ENCODE data around the gene HDGF. TPM values are rescaled to one million over a fixed set of nuclear protein-coding genes. Genes with fewer than 3 reads are reported as not detected.

Gene HDGF
- total and polyA plus RNA-seq, 2 donors, result 116 to 226 TPM

DNA sequence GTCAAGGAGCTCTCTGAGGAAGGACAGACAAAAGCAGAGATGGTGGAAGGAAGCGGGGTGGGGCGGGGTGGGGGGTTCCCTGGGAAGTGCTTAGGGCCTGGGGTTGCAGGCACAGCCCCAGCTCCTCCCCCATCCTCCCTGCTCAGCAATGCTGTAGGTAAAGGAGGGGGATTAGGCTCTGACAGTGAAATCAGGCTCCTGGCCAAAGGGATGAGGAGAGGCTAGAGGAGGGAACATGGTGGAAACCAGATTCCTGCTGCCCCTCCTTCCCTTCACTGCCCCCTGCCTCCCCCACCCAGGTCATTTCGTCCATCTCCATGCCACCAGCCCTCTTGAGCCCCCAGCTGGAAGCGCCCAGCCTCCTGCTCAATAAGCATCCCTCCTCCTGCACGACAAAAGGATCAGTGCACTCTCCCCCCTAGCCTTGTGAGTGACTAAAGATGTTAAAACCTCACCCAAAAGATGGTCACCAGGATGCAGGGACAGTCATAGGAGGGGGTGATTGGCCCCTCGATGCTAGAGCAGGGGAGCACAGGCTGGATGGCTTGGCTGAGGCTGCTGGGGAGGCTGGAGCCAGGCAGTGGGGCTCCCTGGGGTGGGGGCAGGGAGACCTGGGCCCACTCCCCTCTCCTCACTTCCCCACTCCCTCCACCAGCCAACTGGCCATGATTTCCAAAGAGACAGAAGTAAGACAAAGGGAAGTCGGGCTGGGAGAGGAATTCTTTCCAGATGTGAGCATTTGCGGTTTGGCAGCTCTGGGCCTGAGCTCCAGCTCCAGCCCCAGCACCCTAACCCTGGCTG lies 43.9 kb downstream of the HDGF start:
- Histone ChIP-seq H3K36me3 (ENCODE audit: control insufficient read depth in 2 of 2, insufficient read depth in 2 of 2, low read length in 1 of 2) (peaks cover 0 to 4% of the 10 kb centered on the region in 2 donors), H3K4me3 (ENCODE audit: low read length in 2 of 2) (no peak overlapping the region), H3K4me1 (ENCODE audit: control insufficient read depth in 2 of 2, insufficient read depth in 2 of 2, low read length in 2 of 2) (peaks cover 14 to 44% of the 10 kb centered on the region in 2 donors), H3K9me3 (ENCODE audit: control insufficient read depth in 2 of 2, insufficient read depth in 1 of 2, low read length in 1 of 2) (peaks cover 0 to 5% of the 10 kb centered on the region in 2 donors), H3K27ac (ENCODE audit: low read depth in 1 of 2, low read length in 1 of 2) (peak overlapping the region in 1 of 2 donors; percentile 55), H3K27me3 (ENCODE audit: control insufficient read depth in 2 of 2, insufficient read depth in 1 of 2, low read length in 1 of 2) (peaks cover 22 to 68% of the 10 kb centered on the region in 2 donors)
- WGBS, result 68% methylated on average over 8 of the region's 8 CpGs
- no peak for DNase-seq (ENCODE audit: low read depth in 6 of 9, low spot score in 9 of 9)

DNA sequence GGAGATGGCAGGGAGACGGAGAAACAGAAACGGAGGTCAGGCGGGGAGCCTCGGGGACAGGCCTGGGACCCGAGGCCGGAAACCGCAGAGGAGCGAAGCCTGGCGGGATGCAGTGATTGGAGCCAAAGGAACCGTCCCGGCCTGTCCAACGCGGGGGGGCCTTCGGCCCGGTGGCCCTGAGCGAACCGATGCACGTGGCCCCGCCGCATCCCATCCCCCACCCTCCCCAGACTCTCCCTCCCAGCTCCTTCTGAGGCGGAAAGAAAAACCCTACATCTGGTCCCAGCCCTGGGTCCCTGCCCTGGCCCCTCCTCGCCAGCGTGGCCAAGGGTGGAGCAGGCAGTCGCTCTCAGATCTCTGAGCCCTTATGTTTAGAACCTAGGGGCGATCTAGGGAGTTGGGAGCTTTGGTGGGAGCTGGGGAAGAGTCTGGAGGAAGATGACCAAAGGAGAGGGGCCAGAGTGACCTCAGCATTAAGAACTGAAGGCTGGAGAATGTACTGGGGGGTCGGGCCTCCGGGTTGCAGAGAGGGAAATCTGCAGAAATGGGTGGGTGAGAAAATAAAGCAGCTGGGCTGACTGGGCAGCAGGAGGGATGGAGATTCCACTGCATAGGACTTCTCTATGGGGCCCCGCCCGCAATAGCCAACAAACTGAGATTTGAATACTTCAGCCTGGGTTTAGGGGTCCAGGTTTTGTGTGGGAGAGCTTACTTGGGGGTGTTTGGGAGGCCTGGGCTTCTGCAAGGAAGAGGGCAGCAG lies 44.6 kb downstream of the HDGF start:
- H3K36me3 ChIP-seq (ENCODE audit: control insufficient read depth in 2 of 2, insufficient read depth in 2 of 2, low read length in 1 of 2), result peaks cover 0 to 4% of the 10 kb centered on the region in 2 donors
- peaks cover 14 to 44% of the 10 kb centered on the region in 2 donors for H3K4me1 ChIP-seq (ENCODE audit: control insufficient read depth in 2 of 2, insufficient read depth in 2 of 2, low read length in 2 of 2)
- no peak for DNase-seq (ENCODE audit: low read depth in 6 of 9, low spot score in 9 of 9)
- H3K27me3 ChIP-seq (ENCODE audit: control insufficient read depth in 2 of 2, insufficient read depth in 1 of 2, low read length in 1 of 2), result peaks cover 22 to 72% of the 10 kb centered on the region in 2 donors
- WGBS, result 6% methylated on average over 29 of the region's 29 CpGs
- peak overlapping the region; percentile 50 to 55 for H3K27ac ChIP-seq (ENCODE audit: low read depth in 1 of 2, low read length in 1 of 2)
- H3K9me3 ChIP-seq (ENCODE audit: control insufficient read depth in 2 of 2, insufficient read depth in 1 of 2, low read length in 1 of 2), result peaks cover 0 to 5% of the 10 kb centered on the region in 2 donors
- peak overlapping the region; percentile 36 to 43 for H3K4me3 ChIP-seq (ENCODE audit: low read length in 2 of 2)

DNA sequence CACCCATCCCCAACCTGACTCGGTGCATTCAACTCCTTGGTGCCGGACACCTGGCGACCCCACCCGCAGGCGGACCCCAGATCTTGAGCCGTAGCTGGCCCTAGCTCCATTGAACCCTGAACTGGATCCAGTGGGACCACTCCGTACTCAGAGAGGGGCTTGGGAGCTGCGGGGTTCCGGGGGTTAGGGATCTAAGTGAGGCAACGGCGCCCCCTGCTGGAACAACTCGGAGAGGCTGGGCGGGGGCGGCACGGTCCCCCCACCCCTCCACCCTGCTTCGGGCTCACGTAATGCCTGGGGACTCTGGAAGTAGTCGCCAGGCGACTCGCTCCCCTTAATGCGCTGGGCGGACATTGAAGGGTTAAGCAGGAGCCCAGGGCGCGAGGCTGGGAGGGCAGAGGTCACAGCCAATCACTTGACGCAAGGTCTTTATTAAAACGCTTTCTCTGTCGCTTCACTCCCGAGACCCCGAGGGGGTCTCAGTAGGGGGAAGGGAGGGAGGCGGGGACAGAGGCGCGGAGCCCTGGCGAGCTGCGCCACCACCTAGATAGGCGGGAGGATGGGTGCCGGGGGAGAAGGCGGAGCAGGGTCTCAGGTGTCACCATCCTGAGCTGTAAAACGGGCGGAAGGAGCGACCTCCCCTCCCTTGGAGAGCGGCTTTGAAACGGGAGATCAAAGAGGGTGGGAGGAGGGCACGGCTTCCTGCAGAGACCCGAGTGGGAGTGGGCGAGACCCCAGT lies 45.4 kb downstream of the HDGF start:
- H3K9me3 ChIP-seq (ENCODE audit: control insufficient read depth in 2 of 2, insufficient read depth in 1 of 2, low read length in 1 of 2), result peaks cover 0 to 5% of the 10 kb centered on the region in 2 donors
- H3K36me3 ChIP-seq (ENCODE audit: control insufficient read depth in 2 of 2, insufficient read depth in 2 of 2, low read length in 1 of 2), result no peaks in the 10 kb centered on the region
- peaks cover 14 to 49% of the 10 kb centered on the region in 2 donors for H3K4me1 ChIP-seq (ENCODE audit: control insufficient read depth in 2 of 2, insufficient read depth in 2 of 2, low read length in 2 of 2)
- H3K4me3 ChIP-seq (ENCODE audit: low read length in 2 of 2), result peak overlapping the region; percentile 36 to 43
- H3K27me3 ChIP-seq (ENCODE audit: control insufficient read depth in 2 of 2, insufficient read depth in 1 of 2, low read length in 1 of 2), result peaks cover 22 to 80% of the 10 kb centered on the region in 2 donors
- peak overlapping the region; percentile 50 to 55 for H3K27ac ChIP-seq (ENCODE audit: low read depth in 1 of 2, low read length in 1 of 2)
- DNase-seq (ENCODE audit: low read depth in 6 of 9, low spot score in 9 of 9), result peak in 6 of 9 donors; percentile 48 to 80 (median 58)
- WGBS, result 1% methylated on average over 45 of the region's 45 CpGs

DNA sequence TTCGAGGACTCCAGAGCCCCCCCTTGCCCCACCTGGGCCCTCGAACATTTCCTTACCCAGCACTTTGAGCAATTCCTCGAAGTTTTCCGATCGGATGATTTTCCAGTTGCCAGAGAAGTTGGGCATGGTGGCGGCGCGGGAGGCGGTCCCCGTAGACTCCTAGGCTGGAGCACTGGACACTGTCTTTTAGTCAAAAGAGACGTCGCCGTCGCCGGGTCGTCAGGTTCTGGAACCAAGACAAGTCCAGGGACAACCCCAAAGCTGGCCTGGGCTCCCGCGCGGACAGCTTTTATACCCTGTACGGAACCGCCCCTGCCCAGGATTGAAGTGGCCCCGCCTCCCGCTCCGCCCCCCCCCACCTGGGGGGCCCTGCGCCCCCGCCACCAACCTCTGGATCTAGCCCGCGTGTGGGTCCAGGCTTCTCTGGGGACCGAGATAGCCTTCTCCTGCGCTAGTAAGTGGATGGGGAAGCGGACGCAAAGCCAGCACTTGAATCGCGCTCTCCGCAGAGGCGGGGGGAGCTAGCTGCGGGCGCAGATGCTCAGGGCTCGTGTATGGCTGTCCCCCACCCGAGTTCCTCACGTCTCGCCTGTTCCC lies 46.1 kb downstream of the HDGF start, which contains the start of gene CRABP2:
Gene CRABP2 (minus strand): TSS at position 263 of the 597 bp plus-strand sequence. CDS start 137 bp downstream, at position 126.
- WGBS, result 4% methylated on average over 42 of the region's 42 CpGs
- peak within 1 kb of the TSS; percentile 36 to 43 for H3K4me3 ChIP-seq (ENCODE audit: low read length in 2 of 2)
- peaks cover 22 to 85% of the 10 kb centered on the region in 2 donors for H3K27me3 ChIP-seq (ENCODE audit: control insufficient read depth in 2 of 2, insufficient read depth in 1 of 2, low read length in 1 of 2)
- H3K4me1 ChIP-seq (ENCODE audit: control insufficient read depth in 2 of 2, insufficient read depth in 2 of 2, low read length in 2 of 2), result peaks cover 14 to 54% of the 10 kb centered on the region in 2 donors
- DNase-seq (ENCODE audit: low read depth in 6 of 9, low spot score in 9 of 9), result no peak
- H3K36me3 ChIP-seq (ENCODE audit: control insufficient read depth in 2 of 2, insufficient read depth in 2 of 2, low read length in 1 of 2), result no peaks in the 10 kb centered on the region
- peak within 1 kb of the TSS in 1 of 2 donors; percentile 55 for H3K27ac ChIP-seq (ENCODE audit: low read depth in 1 of 2, low read length in 1 of 2)
- peaks cover 0 to 5% of the 10 kb centered on the region in 2 donors for H3K9me3 ChIP-seq (ENCODE audit: control insufficient read depth in 2 of 2, insufficient read depth in 1 of 2, low read length in 1 of 2)

DNA sequence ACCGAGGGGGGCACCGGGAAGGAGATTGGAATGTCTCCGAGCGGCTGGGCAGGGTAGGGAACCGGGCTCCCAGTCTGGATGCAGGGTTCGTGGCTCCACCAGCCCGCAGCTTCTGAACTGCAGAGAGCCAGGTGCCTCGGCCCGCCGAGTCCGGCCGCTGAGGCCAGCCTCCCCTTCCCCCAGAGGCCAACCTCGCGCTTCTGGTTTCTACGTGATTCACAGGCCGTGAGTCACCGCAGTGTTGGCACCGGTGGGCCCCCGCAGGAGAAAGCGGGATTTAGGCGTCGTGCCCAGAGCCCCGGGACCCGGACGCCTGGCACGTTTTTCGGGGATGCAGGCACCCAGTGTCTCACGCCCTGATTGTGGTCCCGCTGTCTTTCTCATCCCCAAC lies 46.5 kb downstream of the HDGF start:
- no peak overlapping the region for H3K27ac ChIP-seq (ENCODE audit: low read depth in 1 of 2, low read length in 1 of 2)
- H3K27me3 ChIP-seq (ENCODE audit: control insufficient read depth in 2 of 2, insufficient read depth in 1 of 2, low read length in 1 of 2), result peaks cover 22 to 82% of the 10 kb centered on the region in 2 donors
- H3K4me1 ChIP-seq (ENCODE audit: control insufficient read depth in 2 of 2, insufficient read depth in 2 of 2, low read length in 2 of 2), result peaks cover 14 to 53% of the 10 kb centered on the region in 2 donors
- DNase-seq (ENCODE audit: low read depth in 6 of 9, low spot score in 9 of 9), result no peak
- WGBS, result 4% methylated on average over 29 of the region's 29 CpGs
- H3K36me3 ChIP-seq (ENCODE audit: control insufficient read depth in 2 of 2, insufficient read depth in 2 of 2, low read length in 1 of 2), result no peaks in the 10 kb centered on the region
- H3K9me3 ChIP-seq (ENCODE audit: control insufficient read depth in 2 of 2, insufficient read depth in 1 of 2, low read length in 1 of 2), result peaks cover 0 to 5% of the 10 kb centered on the region in 2 donors
- H3K4me3 ChIP-seq (ENCODE audit: low read length in 2 of 2), result peak overlapping the region in 1 of 2 donors; percentile 34

DNA sequence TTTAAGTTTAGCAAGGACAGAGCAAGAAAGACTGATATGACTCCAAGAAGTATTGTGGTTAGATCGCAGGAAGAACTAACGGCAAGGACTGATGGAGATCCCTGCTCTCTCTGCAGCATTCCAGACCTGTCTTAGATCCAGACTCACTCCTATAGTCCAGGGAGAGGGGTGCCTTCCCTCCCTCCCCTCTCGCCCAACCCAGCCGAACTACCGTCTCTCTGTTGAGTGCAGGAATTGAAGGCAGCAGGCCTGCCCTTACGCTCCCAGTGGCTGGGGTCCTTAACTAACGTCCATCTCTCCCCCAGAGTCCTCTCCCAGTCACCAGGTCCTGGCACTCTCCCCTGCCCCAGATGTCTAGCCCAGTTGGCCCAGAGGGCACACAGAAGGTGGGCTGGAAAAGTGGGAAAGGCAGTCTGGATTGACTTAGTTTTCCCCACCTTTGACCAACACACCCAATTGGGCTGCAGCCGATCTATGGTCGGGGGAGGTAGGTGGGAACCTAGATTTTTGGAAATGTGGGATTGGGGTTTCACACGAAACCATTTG lies 47.2 kb downstream of the HDGF start:
- peak overlapping the region in 1 of 2 donors; percentile 34 for H3K4me3 ChIP-seq (ENCODE audit: low read length in 2 of 2)
- no peak for DNase-seq (ENCODE audit: low read depth in 6 of 9, low spot score in 9 of 9)
- peaks cover 0 to 5% of the 10 kb centered on the region in 2 donors for H3K9me3 ChIP-seq (ENCODE audit: control insufficient read depth in 2 of 2, insufficient read depth in 1 of 2, low read length in 1 of 2)
- H3K4me1 ChIP-seq (ENCODE audit: control insufficient read depth in 2 of 2, insufficient read depth in 2 of 2, low read length in 2 of 2), result peaks cover 14 to 49% of the 10 kb centered on the region in 2 donors
- no peaks in the 10 kb centered on the region for H3K36me3 ChIP-seq (ENCODE audit: control insufficient read depth in 2 of 2, insufficient read depth in 2 of 2, low read length in 1 of 2)
- H3K27me3 ChIP-seq (ENCODE audit: control insufficient read depth in 2 of 2, insufficient read depth in 1 of 2, low read length in 1 of 2), result peaks cover 22 to 81% of the 10 kb centered on the region in 2 donors
- 49% methylated on average over 10 of the region's 10 CpGs for WGBS
- H3K27ac ChIP-seq (ENCODE audit: low read depth in 1 of 2, low read length in 1 of 2), result no peak overlapping the region

DNA sequence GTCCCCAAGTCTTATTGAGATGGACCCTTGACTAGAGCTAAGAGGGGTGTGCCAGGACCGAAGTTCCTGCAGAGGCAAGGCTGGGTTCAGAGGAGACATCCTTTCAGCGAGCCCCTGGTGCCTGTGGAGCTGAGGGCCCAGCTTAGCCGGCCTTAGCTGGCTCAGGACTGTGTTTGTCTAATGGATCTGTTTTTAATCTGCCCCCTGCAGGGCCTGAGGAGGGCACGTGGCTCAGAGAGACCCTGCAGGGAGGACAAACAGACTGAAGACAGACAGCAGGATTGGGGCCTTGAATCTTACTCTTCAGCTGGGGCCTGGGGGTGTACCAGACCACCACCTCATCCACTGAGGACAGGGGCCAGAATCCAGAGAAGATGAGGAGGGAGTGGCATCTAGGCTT lies 47.7 kb downstream of the HDGF start:
- peaks cover 22 to 85% of the 10 kb centered on the region in 2 donors for H3K27me3 ChIP-seq (ENCODE audit: control insufficient read depth in 2 of 2, insufficient read depth in 1 of 2, low read length in 1 of 2)
- no peak overlapping the region for H3K27ac ChIP-seq (ENCODE audit: low read depth in 1 of 2, low read length in 1 of 2)
- peak overlapping the region in 1 of 2 donors; percentile 34 for H3K4me3 ChIP-seq (ENCODE audit: low read length in 2 of 2)
- peaks cover 0 to 5% of the 10 kb centered on the region in 2 donors for H3K9me3 ChIP-seq (ENCODE audit: control insufficient read depth in 2 of 2, insufficient read depth in 1 of 2, low read length in 1 of 2)
- H3K4me1 ChIP-seq (ENCODE audit: control insufficient read depth in 2 of 2, insufficient read depth in 2 of 2, low read length in 2 of 2), result peaks cover 14 to 47% of the 10 kb centered on the region in 2 donors
- 38% methylated on average over 4 of the region's 4 CpGs for WGBS
- DNase-seq (ENCODE audit: low read depth in 6 of 9, low spot score in 9 of 9), result no peak
- no peaks in the 10 kb centered on the region for H3K36me3 ChIP-seq (ENCODE audit: control insufficient read depth in 2 of 2, insufficient read depth in 2 of 2, low read length in 1 of 2)

DNA sequence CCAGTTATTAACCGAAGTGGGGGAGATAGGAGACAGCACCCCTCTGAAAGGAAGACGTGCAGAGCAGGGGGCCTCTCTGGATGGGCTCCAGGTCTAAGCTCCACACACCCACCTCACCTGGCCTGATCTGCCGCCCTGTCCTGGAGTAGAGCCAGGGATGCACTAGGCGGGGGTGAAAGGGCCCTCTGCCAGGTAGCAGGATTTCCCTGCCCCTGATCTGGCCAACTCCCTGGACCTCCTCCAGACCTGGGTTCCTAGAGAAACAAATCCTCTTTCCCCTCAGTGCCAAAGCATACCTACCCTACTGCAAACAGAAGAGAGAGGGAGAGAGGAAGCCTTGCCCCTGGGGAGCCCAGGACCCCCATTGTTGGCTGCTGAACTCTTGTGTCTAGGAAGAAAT lies 48.1 kb downstream of the HDGF start:
- Histone ChIP-seq H3K27ac (ENCODE audit: low read depth in 1 of 2, low read length in 1 of 2) (no peak overlapping the region), H3K4me1 (ENCODE audit: control insufficient read depth in 2 of 2, insufficient read depth in 2 of 2, low read length in 2 of 2) (peaks cover 14 to 46% of the 10 kb centered on the region in 2 donors), H3K9me3 (ENCODE audit: control insufficient read depth in 2 of 2, insufficient read depth in 1 of 2, low read length in 1 of 2) (peaks cover 0 to 5% of the 10 kb centered on the region in 2 donors), H3K27me3 (ENCODE audit: control insufficient read depth in 2 of 2, insufficient read depth in 1 of 2, low read length in 1 of 2) (peaks cover 22 to 82% of the 10 kb centered on the region in 2 donors), H3K36me3 (ENCODE audit: control insufficient read depth in 2 of 2, insufficient read depth in 2 of 2, low read length in 1 of 2) (no peaks in the 10 kb centered on the region), H3K4me3 (ENCODE audit: low read length in 2 of 2) (no peak overlapping the region)
- DNase-seq (ENCODE audit: low read depth in 6 of 9, low spot score in 9 of 9), result no peak
- 86% methylated on average over 4 of the region's 4 CpGs for WGBS
